GM13976 (cell line): ENCODE data around the gene NSD1.

Experiments used
- DNase-seq: peaks from one replicate; pipeline ENCODE4 v3.0.0; 2012; ENCODE audit warnings: low spot score
- in situ Hi-C: fragments of 300-500 bp; cut with MboI; formaldehyde crosslinking; loops from one replicate; pipeline ENCODE4 v1.12.0; 2022; ENCODE audit warnings: low sequenced_read_pairs, mixed read lengths, inconsistent platforms; ENCODE audit not compliant: unreplicated experiment
- TF ChIP-seq, protein P1 (sequence below): IDR thresholded peaks from 2 replicates; pipeline ENCODE4 v1.5.1; 2012; ENCODE audit warnings: borderline replicate concordance, mild to moderate bottlenecking; ENCODE audit not compliant: insufficient read depth; ENCODE audit errors: extremely low read depth, missing control alignments, control extremely low read depth

The NSD1 gene

DNA sequence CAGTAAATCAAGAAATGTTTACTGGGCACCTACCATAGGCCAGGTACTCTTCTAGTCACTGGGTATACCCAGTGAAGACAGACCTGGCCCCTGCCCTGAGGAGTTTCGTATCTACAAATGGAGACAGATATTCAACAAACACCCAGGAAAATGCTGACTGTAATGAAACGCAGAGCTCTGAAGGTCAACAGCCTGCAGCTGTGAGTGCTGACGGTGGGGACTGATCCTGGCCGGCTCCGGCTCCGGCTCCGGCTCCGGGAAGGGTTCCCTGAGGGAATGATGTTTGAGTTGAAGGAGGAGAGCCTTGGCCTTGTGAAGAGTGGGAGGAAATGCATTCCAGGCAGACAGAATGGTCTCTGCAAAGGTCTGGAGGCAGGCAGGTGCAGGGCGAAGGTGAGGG, 23.8 kb upstream of the NSD1 start:
- in situ Hi-C loops, result loop anchor here (10.0 kb wide), 2 partner anchors 185 to 445 kb away; no protein-coding TSS in a partner anchor
- TF ChIP-seq, protein P1, sequence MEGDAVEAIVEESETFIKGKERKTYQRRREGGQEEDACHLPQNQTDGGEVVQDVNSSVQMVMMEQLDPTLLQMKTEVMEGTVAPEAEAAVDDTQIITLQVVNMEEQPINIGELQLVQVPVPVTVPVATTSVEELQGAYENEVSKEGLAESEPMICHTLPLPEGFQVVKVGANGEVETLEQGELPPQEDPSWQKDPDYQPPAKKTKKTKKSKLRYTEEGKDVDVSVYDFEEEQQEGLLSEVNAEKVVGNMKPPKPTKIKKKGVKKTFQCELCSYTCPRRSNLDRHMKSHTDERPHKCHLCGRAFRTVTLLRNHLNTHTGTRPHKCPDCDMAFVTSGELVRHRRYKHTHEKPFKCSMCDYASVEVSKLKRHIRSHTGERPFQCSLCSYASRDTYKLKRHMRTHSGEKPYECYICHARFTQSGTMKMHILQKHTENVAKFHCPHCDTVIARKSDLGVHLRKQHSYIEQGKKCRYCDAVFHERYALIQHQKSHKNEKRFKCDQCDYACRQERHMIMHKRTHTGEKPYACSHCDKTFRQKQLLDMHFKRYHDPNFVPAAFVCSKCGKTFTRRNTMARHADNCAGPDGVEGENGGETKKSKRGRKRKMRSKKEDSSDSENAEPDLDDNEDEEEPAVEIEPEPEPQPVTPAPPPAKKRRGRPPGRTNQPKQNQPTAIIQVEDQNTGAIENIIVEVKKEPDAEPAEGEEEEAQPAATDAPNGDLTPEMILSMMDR, result no peak
- DNase-seq, result no peak

DNA sequence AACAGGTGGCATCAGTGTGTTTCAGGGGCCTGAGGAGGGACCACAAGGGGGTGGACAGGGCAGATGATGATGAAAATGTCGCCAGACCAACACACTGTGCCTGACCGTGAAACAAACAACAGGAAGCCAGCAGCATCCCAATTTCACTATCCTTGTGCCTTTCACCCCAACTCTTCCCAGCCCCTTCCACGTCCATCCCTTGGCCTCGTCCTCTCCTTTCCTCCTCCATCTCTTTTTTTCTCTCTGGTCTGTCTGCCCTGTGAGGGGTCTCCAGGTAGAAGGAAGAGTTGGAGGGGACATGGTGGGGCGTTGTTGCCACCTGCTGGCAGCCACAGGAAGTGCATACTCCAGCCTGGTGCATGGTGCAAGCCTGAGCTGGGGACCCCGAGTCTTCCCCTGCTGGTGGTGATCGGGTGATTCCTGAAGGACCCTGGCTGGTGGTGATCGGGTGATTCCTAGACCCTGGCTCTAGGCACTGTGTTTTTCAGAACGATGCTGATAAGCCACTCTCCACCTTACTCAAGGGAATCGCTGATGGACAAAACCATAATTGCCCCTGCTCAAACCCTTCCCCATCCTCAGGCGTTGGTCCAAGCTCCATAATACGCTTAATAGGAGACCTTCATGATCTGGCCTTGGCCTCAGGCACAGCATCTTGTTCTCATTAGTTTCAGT, 21.7 kb upstream of the NSD1 start:
- peak; percentile 84 for DNase-seq
- TF ChIP-seq, protein P1, result peak; percentile 81
- in situ Hi-C loops, result loop anchor here (10.0 kb wide), 2 partner anchors 183 to 447 kb away; no protein-coding TSS in a partner anchor

DNA sequence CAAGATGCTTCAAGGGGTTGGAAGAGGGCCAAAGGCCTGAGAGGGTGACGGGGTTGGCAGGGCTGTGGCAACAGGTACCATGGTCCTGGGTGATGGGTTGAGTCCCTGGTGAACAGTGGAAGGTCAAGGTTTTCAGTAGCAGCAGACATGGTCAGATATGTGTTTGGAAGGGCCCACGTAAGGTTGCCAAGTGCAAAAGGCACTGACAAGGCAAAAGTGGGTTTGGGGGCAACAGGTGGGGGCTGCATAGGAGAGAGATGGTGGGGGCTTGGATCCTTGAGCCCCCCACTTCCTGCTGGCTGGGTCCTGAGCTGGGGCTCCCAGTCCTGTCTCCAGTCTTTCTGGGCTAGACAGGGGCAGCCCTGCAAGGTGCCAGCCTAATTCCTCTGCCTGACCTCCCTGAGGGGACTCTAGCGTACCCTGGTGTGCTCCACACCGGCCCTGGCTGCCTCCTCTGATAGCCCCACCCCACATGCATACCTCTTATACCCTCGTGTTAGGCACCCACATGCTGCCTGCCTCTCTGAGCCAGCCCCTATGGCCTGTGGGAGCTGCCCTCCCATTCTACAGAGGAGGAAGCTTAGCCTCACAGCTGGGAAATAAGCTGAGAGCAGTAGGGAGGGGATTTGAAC, 20.9 kb upstream of the NSD1 start:
- DNase-seq, result no peak
- in situ Hi-C loops, result loop anchor here (10.0 kb wide), 2 partner anchors 182 to 448 kb away; no protein-coding TSS in a partner anchor
- TF ChIP-seq, protein P1, result no peak

DNA sequence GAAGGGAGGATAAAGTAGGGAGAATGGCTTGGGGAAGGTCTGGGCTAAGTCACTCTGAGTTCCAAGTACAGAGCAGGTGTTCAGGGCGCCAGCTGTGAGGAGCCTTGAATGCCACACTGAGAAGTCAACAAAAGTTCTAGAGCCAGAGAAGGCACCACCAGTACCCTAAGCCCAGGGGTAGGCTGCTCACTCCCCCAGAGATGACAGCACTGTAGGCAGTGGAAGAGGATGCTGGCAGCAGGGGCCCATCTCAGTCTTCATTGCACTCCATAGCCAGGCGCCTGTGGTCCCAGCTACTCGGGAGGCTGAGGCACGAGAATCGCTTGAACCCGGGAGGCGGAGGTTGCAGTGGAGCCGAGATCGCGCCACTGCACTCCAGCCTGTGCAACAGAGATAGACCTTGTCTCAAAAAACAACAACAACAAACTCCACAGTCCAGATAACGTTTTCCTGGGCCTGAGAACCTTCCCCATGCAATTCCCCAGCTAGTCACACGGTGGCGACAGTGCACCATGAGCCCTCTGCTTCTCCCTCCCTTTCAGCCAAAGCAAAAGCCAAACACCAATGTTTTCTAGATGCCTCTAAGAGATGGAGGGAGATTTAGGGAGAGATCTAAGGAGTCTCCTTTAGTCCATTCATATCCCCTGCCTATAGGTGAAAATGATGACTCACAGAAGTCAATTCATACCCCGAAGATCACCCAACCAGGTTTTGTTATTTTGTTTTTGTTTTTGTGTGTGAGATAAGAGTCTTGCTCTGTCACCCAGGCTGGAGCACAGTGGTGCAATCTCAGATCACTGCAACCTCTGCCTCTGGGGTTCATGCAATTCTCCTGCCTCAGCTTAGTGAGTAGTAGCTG, 19.8 kb upstream of the NSD1 start:
- peak; percentile 92 for DNase-seq
- in situ Hi-C loops, result loop anchor here (10.0 kb wide), 2 partner anchors 181 to 449 kb away; no protein-coding TSS in a partner anchor
- TF ChIP-seq, protein P1, result peak; percentile 95

DNA sequence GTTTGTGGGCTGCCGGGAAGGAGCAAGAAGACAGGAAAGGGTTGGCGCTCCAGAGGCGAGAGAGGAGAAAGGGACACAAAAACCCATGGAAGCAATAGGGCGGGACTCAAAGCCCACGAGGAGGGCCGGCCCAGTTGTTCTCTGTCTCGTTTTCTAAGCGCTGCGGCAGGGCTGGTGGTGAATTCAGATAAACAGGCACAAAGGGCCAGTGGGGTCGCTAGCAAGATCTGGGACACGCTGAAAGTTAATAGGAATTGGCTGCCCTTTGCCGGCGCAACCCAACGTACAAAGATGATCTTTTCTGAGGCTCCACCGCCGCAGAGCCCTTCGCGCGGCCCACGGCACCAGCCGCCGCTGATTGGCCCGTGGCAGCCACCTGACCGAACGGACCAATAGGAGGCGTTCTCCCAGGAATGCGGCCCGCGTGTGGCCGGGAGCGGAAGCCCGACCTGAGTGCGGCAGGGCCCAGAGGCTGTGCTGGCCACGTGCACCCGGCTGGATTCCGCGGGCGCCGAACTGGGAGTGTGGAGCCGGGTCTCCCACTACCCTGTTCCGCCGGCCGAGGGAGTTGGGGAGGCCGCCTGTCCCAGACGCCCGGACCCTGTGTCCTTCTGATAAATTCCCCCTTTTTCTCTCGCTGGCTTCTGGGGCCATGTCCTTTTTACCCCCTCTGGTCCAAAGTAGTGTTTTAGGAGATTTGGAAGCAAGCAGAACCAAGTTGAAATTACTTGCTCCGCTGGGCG, 16.8 kb upstream of the NSD1 start:
- in situ Hi-C loops, result loop anchor here (10.0 kb wide), 2 partner anchors 178 to 452 kb away; no protein-coding TSS in a partner anchor
- TF ChIP-seq, protein P1, result no peak
- peak; percentile 80 for DNase-seq

DNA sequence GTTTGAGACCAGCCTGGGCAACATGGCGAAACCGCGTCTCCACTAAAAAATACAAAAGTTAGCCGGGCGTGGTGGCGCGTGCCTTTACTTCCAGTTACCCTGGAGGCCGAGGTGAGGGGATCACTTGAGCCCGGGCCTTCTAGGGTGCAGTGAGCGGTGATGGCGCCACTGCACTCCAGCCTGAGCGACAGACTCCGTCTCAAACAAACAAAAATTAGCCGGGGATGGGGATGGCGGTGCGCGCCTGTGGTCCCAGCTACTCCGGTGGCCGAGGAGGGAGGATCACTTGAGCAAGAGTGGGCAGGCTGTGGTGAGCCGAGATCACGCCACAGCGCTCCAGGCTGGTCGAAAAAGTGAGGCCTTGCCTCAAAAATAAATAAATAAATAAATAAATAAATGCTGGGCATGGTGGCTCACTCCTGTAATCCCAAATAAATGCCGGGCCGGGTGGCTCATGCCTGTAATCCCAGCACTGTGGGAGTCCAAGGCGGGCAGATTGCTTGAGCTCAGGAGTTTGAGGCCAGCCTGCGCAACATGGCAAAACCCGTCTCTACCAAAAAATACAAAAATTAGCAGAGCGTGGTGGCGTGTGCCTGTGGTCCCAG, 16.0 kb upstream of the NSD1 start:
- in situ Hi-C loops, result loop anchor here (10.0 kb wide), 2 partner anchors 177 to 453 kb away; no protein-coding TSS in a partner anchor
- no peak for DNase-seq
- TF ChIP-seq, protein P1, result no peak
